HL-60 (cell line): Measurements from ENCODE around the gene LIPA.

ENCODE experiments used
- CTCF ChIP-seq: IDR thresholded peaks from one replicate; pipeline ENCODE4 v1.5.1; 2011; ENCODE audit warnings: low read length, control low read depth, inconsistent platforms; ENCODE audit not compliant: insufficient read depth
- POLR2AphosphoS5 ChIP-seq: IDR thresholded peaks from 2 replicates; pipeline ENCODE4 v1.6.1; 2012; ENCODE audit warnings: low read depth
- REST ChIP-seq: IDR thresholded peaks from 2 replicates; pipeline ENCODE4 v1.6.1; 2012; ENCODE audit warnings: low read depth; ENCODE audit not compliant: insufficient replicate concordance
- SPI1 ChIP-seq: IDR thresholded peaks from 2 replicates; pipeline ENCODE4 v1.6.1; 2012; ENCODE audit warnings: low read depth, mild to moderate bottlenecking, borderline replicate concordance

- TF ChIP-seq SPI1: no peak
- TF ChIP-seq REST: no peak
- no peak for TF ChIP-seq CTCF
- TF ChIP-seq POLR2AphosphoS5: no peak
Observed at GRCh38 chr10:89206402-89207180, 45.0 kb downstream of the LIPA start.
